WI38 (cell line): ENCODE measurements around the gene MOB3A.

Experiments used
- H3K4me3 ChIP-seq: 2 replicates; pipeline ENCODE4 v1.5.1; 2011; ENCODE audit warnings: low read depth, mild to moderate bottlenecking, control low read depth, low read length
- CTCF ChIP-seq: IDR thresholded peaks from 2 replicates; pipeline ENCODE4 v1.5.1; 2012; ENCODE audit warnings: low read depth, mild to moderate bottlenecking, control low read depth, low read length

MOB3A gene

GRCh38 chr19:2064788-2065524, 31.2 kb downstream of the MOB3A start:
- no peak for TF ChIP-seq CTCF
- no peak overlapping the region for H3K4me3 ChIP-seq

GRCh38 chr19:2064395-2064787, 31.7 kb downstream of the MOB3A start:
- H3K4me3 ChIP-seq = no peak overlapping the region
- no peak for TF ChIP-seq CTCF

GRCh38 chr19:2063824-2064223, 32.3 kb downstream of the MOB3A start:
- no peak for TF ChIP-seq CTCF
- H3K4me3 ChIP-seq = no peak overlapping the region

GRCh38 chr19:2062770-2063169, 33.4 kb downstream of the MOB3A start:
- no peak for TF ChIP-seq CTCF
- H3K4me3 ChIP-seq = no peak overlapping the region

- no peak for TF ChIP-seq CTCF
- peak overlapping the region; percentile 63 for H3K4me3 ChIP-seq
These were observed 33.8 kb downstream of the MOB3A start for GRCh38 chr19:2062389-2062729.

- peak overlapping the region; percentile 63 for H3K4me3 ChIP-seq
- no peak for TF ChIP-seq CTCF
These were observed 34.4 kb downstream of the MOB3A start for GRCh38 chr19:2061495-2062388.
